ENCODE results near the gene COX6A2. TPM values are rescaled to one million over a fixed set of nuclear protein-coding genes. Genes with fewer than 3 reads are reported as not detected.

Gene COX6A2
- total RNA-seq, 1 donor from 2014 or later: not detected

DNA sequence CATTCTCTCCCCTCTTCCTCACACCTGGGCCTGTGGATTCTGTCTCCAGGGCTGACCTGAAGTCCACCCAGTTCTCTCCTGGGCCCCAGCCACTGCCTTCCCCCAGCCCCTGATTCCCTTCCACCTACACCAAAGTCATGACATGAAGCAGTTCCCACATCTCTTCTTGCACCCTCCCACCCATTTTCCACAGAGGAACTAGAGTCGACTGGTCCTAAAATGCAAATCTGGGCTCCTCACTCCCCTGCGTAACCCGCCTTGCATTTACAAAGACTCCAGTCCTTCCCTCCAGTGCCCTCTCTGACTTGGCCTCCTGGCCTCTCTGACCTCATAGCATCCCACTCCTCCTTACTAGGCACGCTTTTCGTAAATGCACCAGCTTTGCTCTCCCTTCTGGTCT is 14.8 kb downstream of the COX6A2 start:
- no peak for DNase-seq (ENCODE audit: low read depth)

DNA sequence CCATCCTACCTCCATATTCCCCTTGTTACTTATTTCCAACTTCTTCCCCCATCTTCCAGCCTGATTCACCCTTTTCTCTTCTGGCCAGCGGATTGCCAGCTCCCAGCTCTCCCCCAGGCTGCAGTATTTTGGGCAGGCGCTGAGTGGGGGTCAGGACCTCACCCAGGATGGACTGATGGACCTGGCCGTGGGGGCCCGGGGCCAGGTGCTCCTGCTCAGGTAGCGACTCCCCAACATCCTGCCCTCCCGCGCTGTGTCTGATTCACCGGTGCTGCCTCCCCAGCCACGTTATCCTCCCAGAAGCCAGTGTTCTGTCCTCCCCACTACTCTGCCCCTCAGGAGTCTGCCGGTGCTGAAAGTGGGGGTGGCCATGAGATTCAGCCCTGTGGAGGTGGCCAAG is 15.4 kb downstream of the COX6A2 start:
- DNase-seq (ENCODE audit: low read depth): no peak
- TF ChIP-seq, protein P1, sequence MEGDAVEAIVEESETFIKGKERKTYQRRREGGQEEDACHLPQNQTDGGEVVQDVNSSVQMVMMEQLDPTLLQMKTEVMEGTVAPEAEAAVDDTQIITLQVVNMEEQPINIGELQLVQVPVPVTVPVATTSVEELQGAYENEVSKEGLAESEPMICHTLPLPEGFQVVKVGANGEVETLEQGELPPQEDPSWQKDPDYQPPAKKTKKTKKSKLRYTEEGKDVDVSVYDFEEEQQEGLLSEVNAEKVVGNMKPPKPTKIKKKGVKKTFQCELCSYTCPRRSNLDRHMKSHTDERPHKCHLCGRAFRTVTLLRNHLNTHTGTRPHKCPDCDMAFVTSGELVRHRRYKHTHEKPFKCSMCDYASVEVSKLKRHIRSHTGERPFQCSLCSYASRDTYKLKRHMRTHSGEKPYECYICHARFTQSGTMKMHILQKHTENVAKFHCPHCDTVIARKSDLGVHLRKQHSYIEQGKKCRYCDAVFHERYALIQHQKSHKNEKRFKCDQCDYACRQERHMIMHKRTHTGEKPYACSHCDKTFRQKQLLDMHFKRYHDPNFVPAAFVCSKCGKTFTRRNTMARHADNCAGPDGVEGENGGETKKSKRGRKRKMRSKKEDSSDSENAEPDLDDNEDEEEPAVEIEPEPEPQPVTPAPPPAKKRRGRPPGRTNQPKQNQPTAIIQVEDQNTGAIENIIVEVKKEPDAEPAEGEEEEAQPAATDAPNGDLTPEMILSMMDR (conservative IDR thresholded peaks at IDR 0.05; ENCODE audit: low read depth, low read length): no peak
- H3K4me3 ChIP-seq (ENCODE audit: low read depth, low read length): no peak overlapping the region

More for the DNA sequence above, 14.8 kb downstream of the COX6A2 start:
- TF ChIP-seq, protein P1 (conservative IDR thresholded peaks at IDR 0.05; ENCODE audit: low read depth, low read length): no peak
- H3K4me3 ChIP-seq (ENCODE audit: low read depth, low read length): no peak overlapping the region

DNA sequence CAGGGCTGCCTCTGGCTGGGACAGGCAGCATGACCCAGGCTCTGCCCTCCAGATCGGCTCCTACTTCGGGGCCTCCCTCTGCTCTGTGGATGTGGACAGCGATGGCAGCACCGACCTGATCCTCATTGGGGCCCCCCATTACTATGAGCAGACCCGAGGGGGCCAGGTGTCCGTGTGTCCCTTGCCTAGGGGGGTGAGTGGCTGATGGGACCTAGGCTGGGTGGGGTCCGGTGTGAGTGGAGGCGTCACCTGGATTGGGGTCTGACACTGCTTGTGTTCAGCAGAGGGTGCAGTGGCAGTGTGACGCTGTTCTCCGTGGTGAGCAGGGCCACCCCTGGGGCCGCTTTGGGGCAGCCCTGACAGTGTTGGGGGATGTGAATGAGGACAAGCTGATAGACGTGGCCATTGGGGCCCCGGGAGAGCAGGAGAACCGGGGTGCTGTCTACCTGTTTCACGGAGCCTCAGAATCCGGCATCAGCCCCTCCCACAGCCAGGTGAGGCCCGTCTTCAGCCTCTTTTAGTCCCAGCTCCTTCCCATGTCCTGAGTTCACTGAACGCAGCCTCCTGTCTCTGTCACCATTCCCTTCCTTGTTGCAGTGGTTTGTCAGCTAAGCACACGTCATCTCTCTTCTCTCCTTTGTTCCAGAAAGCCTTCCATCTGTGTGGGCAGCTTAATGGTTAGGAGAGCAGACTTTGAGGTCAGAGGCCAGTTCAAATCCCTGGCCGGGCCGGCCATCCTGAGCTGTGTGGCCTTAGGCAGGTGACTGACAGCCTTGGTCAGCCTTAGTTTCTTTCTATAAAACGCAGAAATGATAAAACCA is 16.9 kb downstream of the COX6A2 start:
- no peak for DNase-seq (ENCODE audit: low read depth)
- H3K4me3 ChIP-seq (ENCODE audit: low read depth, low read length): no peak overlapping the region
- TF ChIP-seq, protein P1 (conservative IDR thresholded peaks at IDR 0.05; ENCODE audit: low read depth, low read length): no peak

DNA sequence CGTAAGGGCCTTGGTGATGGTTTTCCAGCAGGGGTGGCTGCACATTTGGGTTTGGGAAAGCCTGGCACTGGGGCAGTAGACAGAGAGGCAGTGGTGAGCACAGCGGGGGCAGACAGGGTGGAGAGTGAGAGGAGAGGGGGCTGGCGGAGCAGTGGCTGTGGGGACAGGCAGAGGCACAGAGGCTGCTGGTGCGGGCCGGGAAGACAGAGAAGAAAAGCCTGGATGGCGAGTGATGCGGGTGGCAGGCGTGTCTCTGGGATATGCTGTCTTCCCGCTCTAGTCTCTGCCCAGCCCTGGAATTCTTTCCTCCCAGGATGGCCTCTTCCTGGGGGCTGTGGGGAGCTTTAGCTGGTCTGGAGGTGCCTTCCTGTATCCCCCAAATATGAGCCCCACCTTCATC is 18.1 kb downstream of the COX6A2 start:
- no peak for DNase-seq (ENCODE audit: low read depth)

DNA sequence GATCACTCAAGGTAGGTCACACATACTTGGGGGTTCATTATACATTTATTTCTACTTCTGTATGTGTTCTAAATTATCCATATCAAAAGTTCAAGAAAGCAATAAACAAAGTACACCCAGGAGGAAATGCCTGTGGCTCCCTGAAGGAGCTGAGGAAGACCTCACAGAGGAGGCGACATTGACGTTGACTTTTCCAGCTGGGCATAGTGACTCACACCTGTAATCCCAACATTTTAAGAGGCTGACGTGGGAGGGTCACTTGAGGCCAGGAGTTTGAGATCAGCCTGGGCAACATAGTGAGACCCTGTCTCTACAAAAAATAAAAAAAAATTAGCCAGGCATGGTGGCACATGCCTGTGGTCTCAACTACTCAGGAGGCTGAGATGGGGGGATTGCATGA is 18.7 kb downstream of the COX6A2 start:
- DNase-seq (ENCODE audit: low read depth): no peak
- no peak overlapping the region for H3K4me3 ChIP-seq (ENCODE audit: low read depth, low read length)
- TF ChIP-seq, protein P1 (conservative IDR thresholded peaks at IDR 0.05; ENCODE audit: low read depth, low read length): no peak

More for the DNA sequence above, 18.1 kb downstream of the COX6A2 start:
- TF ChIP-seq, protein P1 (conservative IDR thresholded peaks at IDR 0.05; ENCODE audit: low read depth, low read length): no peak
- no peak overlapping the region for H3K4me3 ChIP-seq (ENCODE audit: low read depth, low read length)

DNA sequence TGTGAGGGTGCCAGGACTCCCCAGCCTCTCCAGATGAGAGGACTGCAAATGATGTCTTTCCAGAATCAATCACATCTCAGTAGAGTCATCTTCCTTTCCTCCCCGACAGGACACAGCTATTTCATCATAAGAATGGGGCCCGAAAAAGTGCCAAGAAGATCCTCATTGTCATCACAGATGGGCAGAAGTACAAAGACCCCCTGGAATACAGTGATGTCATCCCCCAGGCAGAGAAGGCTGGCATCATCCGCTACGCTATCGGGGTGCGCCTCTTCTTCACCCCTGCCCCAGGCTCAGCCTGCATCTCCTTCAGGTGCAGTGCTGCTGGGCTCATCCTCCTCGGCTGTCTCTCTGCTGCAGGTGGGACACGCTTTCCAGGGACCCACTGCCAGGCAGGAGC is 20.8 kb downstream of the COX6A2 start:
- TF ChIP-seq, protein P1 (conservative IDR thresholded peaks at IDR 0.05; ENCODE audit: low read depth, low read length): no peak
- H3K4me3 ChIP-seq (ENCODE audit: low read depth, low read length): no peak overlapping the region
- DNase-seq (ENCODE audit: low read depth): no peak
